LNCAP (cell line): ENCODE data around the gene PGAP2.

Experiments used
- CTCF ChIP-seq: fragments of 450-650 bp; IDR thresholded peaks from 2 replicates; pipeline ENCODE4 v1.5.1; 2017; ENCODE audit warnings: mild to moderate bottlenecking

The PGAP2 gene

GRCh38 chr11:3807909-3808860, at the start of gene PGAP2:
PGAP2 (plus strand) TSS chr11:3808560; CDS start chr11:3811260, 2,700 bp downstream.
- peak; percentile 56 for TF ChIP-seq CTCF

- no peak for TF ChIP-seq CTCF
Measured at GRCh38 chr11:3764266-3764665, 44.1 kb upstream of the PGAP2 start.

GRCh38 chr11:3767536-3767935, 40.8 kb upstream of the PGAP2 start:
- no peak for TF ChIP-seq CTCF

- no peak for TF ChIP-seq CTCF
Measured at GRCh38 chr11:3773180-3773579, 35.2 kb upstream of the PGAP2 start.

GRCh38 chr11:3775736-3776406, 32.5 kb upstream of the PGAP2 start:
- no peak for TF ChIP-seq CTCF

GRCh38 chr11:3781423-3781822, 26.9 kb upstream of the PGAP2 start:
- TF ChIP-seq CTCF: no peak

- no peak for TF ChIP-seq CTCF
Measured at GRCh38 chr11:3782963-3783362, 25.4 kb upstream of the PGAP2 start.
